Measurements from ENCODE around the gene AGO4. TPM values are rescaled to one million over a fixed set of nuclear protein-coding genes. Genes with fewer than 3 reads are reported as not detected.
"Not testable (repeated sequence)": the region's sequence is repeated elsewhere in the genome, so short reads cannot be mapped to it uniquely, and the experiment has no call there.

Gene AGO4
- polyA plus RNA-seq, 1 donor (not counting 4 experiments of a cell fraction or from before 2014, with no cell fraction given), result 5.2 TPM

DNA sequence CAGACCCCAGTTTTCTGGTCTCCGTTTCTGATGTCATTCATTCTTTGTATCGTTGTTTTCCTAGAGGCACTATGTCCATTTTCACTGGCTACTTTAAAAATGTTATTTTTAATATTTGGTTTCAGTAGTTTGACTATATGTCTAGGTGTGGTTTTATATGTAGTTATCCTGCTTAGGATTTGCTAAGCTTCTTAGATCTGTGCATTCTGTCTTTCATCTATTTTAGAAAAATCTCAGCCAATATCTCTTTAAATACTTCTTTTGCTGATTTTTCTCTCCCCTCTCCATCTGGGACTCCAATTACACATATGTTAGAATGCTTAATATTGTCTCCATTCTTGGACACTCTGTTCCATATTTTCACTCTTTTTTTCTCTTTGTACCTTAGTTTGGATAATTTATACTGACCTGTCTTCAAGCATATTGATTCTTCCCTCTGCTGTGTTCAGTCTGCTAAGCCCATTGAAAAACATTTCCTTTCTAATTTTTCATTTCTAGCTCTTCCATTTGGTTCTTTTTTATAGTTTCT is 24.7 kb upstream of the AGO4 start:
- no peaks in the 10 kb centered on the region for H3K9me1 ChIP-seq (ENCODE audit: control insufficient read depth, extremely low read depth, insufficient read depth, low read length)
- H4K20me1 ChIP-seq (ENCODE audit: control insufficient read depth, extremely low read depth, insufficient read depth, low read length), result no peaks in the 10 kb centered on the region
- H3K36me3 ChIP-seq (ENCODE audit: control insufficient read depth in 2 of 2, extremely low read depth in 1 of 2, insufficient read depth in 2 of 2, low read length in 2 of 2), result no peaks in the 10 kb centered on the region
- TF ChIP-seq, protein P1, sequence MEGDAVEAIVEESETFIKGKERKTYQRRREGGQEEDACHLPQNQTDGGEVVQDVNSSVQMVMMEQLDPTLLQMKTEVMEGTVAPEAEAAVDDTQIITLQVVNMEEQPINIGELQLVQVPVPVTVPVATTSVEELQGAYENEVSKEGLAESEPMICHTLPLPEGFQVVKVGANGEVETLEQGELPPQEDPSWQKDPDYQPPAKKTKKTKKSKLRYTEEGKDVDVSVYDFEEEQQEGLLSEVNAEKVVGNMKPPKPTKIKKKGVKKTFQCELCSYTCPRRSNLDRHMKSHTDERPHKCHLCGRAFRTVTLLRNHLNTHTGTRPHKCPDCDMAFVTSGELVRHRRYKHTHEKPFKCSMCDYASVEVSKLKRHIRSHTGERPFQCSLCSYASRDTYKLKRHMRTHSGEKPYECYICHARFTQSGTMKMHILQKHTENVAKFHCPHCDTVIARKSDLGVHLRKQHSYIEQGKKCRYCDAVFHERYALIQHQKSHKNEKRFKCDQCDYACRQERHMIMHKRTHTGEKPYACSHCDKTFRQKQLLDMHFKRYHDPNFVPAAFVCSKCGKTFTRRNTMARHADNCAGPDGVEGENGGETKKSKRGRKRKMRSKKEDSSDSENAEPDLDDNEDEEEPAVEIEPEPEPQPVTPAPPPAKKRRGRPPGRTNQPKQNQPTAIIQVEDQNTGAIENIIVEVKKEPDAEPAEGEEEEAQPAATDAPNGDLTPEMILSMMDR (optimal IDR thresholded peaks at IDR 0.05 in 1 of 3, IDR thresholded peaks at IDR 0.05 in 1 of 3, conservative IDR thresholded peaks at IDR 0.05 in 1 of 3; ENCODE audit: extremely low read depth in 1 of 3, insufficient read depth in 2 of 3, low read length in 3 of 3), result no peak
- no peak for TF ChIP-seq EZH2 (IDR thresholded peaks at IDR 0.05; ENCODE audit: low read length)
- H3K4me1 ChIP-seq (ENCODE audit: control insufficient read depth, extremely low read depth, insufficient read depth, low read length), result no peaks in the 10 kb centered on the region
- no peak overlapping the region for H3K4me3 ChIP-seq (ENCODE audit: control insufficient read depth in 2 of 3, extremely low read depth in 1 of 3, insufficient read depth in 2 of 3, low read depth in 1 of 3, low read length in 3 of 3)
- no peaks in the 10 kb centered on the region for H3K27me3 ChIP-seq (ENCODE audit: control insufficient read depth, extremely low read depth, insufficient read depth, low read length)
- DNase-seq (ENCODE audit: low read depth, low spot score), result no peak
- no peak overlapping the region for H2AFZ ChIP-seq (ENCODE audit: control insufficient read depth, low read length)
- H3K27ac ChIP-seq (ENCODE audit: control insufficient read depth, insufficient read depth, low read length), result no peak overlapping the region
- dilution Hi-C loops (cut with MboI; ENCODE audit: extremely low pct_ligation_motif_present, low sequenced_read_pairs), result no loop called here
- no peak overlapping the region for H3K4me2 ChIP-seq (ENCODE audit: control insufficient read depth, extremely low read depth, insufficient read depth, low read depth, low read length)
- FAIRE-seq, result no peak
- H3K9me3 ChIP-seq (ENCODE audit: control insufficient read depth, low read depth, low read length), result no peaks in the 10 kb centered on the region
- H3K79me2 ChIP-seq (ENCODE audit: control insufficient read depth, insufficient read depth, low read length), result no peaks in the 10 kb centered on the region
- no peak overlapping the region for H3K9ac ChIP-seq (ENCODE audit: control insufficient read depth, extremely low read depth, insufficient read depth, low read length)

GRCh38 chr1:35784364-35784763 is 23.5 kb upstream of the AGO4 start:
- H3K4me2 ChIP-seq (ENCODE audit: control insufficient read depth, extremely low read depth, insufficient read depth, low read depth, low read length); FAIRE-seq; H3K9me3 ChIP-seq (ENCODE audit: control insufficient read depth, low read depth, low read length); H3K36me3 ChIP-seq (ENCODE audit: control insufficient read depth in 2 of 2, extremely low read depth in 1 of 2, insufficient read depth in 2 of 2, low read length in 2 of 2); H3K4me3 ChIP-seq (ENCODE audit: control insufficient read depth in 2 of 3, extremely low read depth in 1 of 3, insufficient read depth in 2 of 3, low read depth in 1 of 3, low read length in 3 of 3); DNase-seq (ENCODE audit: low read depth, low spot score); H3K27ac ChIP-seq (ENCODE audit: control insufficient read depth, insufficient read depth, low read length); H3K9me1 ChIP-seq (ENCODE audit: control insufficient read depth, extremely low read depth, insufficient read depth, low read length); H4K20me1 ChIP-seq (ENCODE audit: control insufficient read depth, extremely low read depth, insufficient read depth, low read length); H3K9ac ChIP-seq (ENCODE audit: control insufficient read depth, extremely low read depth, insufficient read depth, low read length); H3K27me3 ChIP-seq (ENCODE audit: control insufficient read depth, extremely low read depth, insufficient read depth, low read length); H2AFZ ChIP-seq (ENCODE audit: control insufficient read depth, low read length); dilution Hi-C loops (cut with MboI; ENCODE audit: extremely low pct_ligation_motif_present, low sequenced_read_pairs); H3K79me2 ChIP-seq (ENCODE audit: control insufficient read depth, insufficient read depth, low read length); H3K4me1 ChIP-seq (ENCODE audit: control insufficient read depth, extremely low read depth, insufficient read depth, low read length): not testable (repeated sequence)

- H3K4me2 ChIP-seq (ENCODE audit: control insufficient read depth, extremely low read depth, insufficient read depth, low read depth, low read length), result no peak overlapping the region
- dilution Hi-C loops (cut with MboI; ENCODE audit: extremely low pct_ligation_motif_present, low sequenced_read_pairs), result no loop called here
- H3K27ac ChIP-seq (ENCODE audit: control insufficient read depth, insufficient read depth, low read length), result no peak overlapping the region
- no peaks in the 10 kb centered on the region for H3K4me1 ChIP-seq (ENCODE audit: control insufficient read depth, extremely low read depth, insufficient read depth, low read length)
- H3K9me1 ChIP-seq (ENCODE audit: control insufficient read depth, extremely low read depth, insufficient read depth, low read length), result no peaks in the 10 kb centered on the region
- H3K9ac ChIP-seq (ENCODE audit: control insufficient read depth, extremely low read depth, insufficient read depth, low read length), result no peak overlapping the region
- FAIRE-seq (no peak), DNase-seq (ENCODE audit: low read depth, low spot score) (no peak)
- H3K79me2 ChIP-seq (ENCODE audit: control insufficient read depth, insufficient read depth, low read length), result no peaks in the 10 kb centered on the region
- no peak overlapping the region for H2AFZ ChIP-seq (ENCODE audit: control insufficient read depth, low read length)
- H3K4me3 ChIP-seq (ENCODE audit: control insufficient read depth in 2 of 3, extremely low read depth in 1 of 3, insufficient read depth in 2 of 3, low read depth in 1 of 3, low read length in 3 of 3), result no peak overlapping the region
- no peaks in the 10 kb centered on the region for H3K27me3 ChIP-seq (ENCODE audit: control insufficient read depth, extremely low read depth, insufficient read depth, low read length)
- H4K20me1 ChIP-seq (ENCODE audit: control insufficient read depth, extremely low read depth, insufficient read depth, low read length), result no peaks in the 10 kb centered on the region
- H3K9me3 ChIP-seq (ENCODE audit: control insufficient read depth, low read depth, low read length), result no peaks in the 10 kb centered on the region
- no peak for TF ChIP-seq EZH2 (IDR thresholded peaks at IDR 0.05; ENCODE audit: low read length)
- TF ChIP-seq, protein P1 (optimal IDR thresholded peaks at IDR 0.05 in 1 of 3, IDR thresholded peaks at IDR 0.05 in 1 of 3, conservative IDR thresholded peaks at IDR 0.05 in 1 of 3; ENCODE audit: extremely low read depth in 1 of 3, insufficient read depth in 2 of 3, low read length in 3 of 3), result no peak
- no peaks in the 10 kb centered on the region for H3K36me3 ChIP-seq (ENCODE audit: control insufficient read depth in 2 of 2, extremely low read depth in 1 of 2, insufficient read depth in 2 of 2, low read length in 2 of 2)
Observed at GRCh38 chr1:35788139-35788538, 19.7 kb upstream of the AGO4 start.
